Stomach (tissue), 9 donors: ENCODE measurements around the gene TRABD2B. TPM values are rescaled to one million over a fixed set of nuclear protein-coding genes. Genes with fewer than 3 reads are reported as not detected.
A peak's percentile ranks its signal among the peaks of the same experiment; 100 is the strongest.

Experiments used
- DNase-seq, 2 donors: peaks; one replicate each; pipeline versions ENCODE4 v3.0.0 to v3.0.0-alpha.2; 2013 to 2019
- H3K27ac ChIP-seq, 5 donors: fragments of 200-600 bp in 4 of 5; sonication (generic) in 4 of 5; one replicate each; pipeline ENCODE4 v1.5.1; 2013 to 2019; ENCODE audit warnings: mild to moderate bottlenecking in 1 of 5, moderate library complexity in 1 of 5
- H3K27me3 ChIP-seq, 3 donors: fragments of 200-600 bp; sonication (generic); one replicate each; pipeline ENCODE4 v1.5.1; 2017 to 2019; ENCODE audit warnings: mixed run types in 1 of 3
- H3K36me3 ChIP-seq, 4 donors: fragments of 200-600 bp; sonication (generic); 1 replicate in 3 of 4; 2 replicates in 1 of 4; pipeline ENCODE4 v1.5.1; 2016 to 2019
- H3K4me1 ChIP-seq, 4 donors: fragments of 200-600 bp; sonication (generic); one replicate each; pipeline ENCODE4 v1.5.1; 2016 to 2019
- H3K4me3 ChIP-seq, 4 donors: fragments of 200-600 bp; sonication (generic) in 3 of 4; one replicate each; pipeline ENCODE4 v1.5.1; 2016 to 2019; ENCODE audit warnings: mild to moderate bottlenecking in 1 of 4
- H3K9me3 ChIP-seq, 4 donors: fragments of 200-600 bp; sonication (generic); one replicate each; pipeline ENCODE4 v1.5.1; 2016 to 2019
- CTCF ChIP-seq, 7 experiments: fragments of 450-650 bp in 4 of 7; fragments of 200-600 bp in 3 of 7; sonication (generic) in 3 of 7; IDR thresholded peaks; one replicate each; pipeline ENCODE4 v1.5.1; 2016 to 2019; ENCODE audit warnings: antibody characterized with exemption in 7 of 7, control low read depth in 2 of 7, mild to moderate bottlenecking in 1 of 7
- EP300 ChIP-seq: sonication (generic); formaldehyde crosslinking; IDR thresholded peaks from one replicate; pipeline ENCODE4 v1.6.1; 2017; ENCODE audit warnings: antibody characterized with exemption
- POLR2A ChIP-seq, 4 donors: fragments of 450-650 bp; IDR thresholded peaks; one replicate each; pipeline ENCODE4 v1.6.1; 2016; ENCODE audit warnings: antibody characterized with exemption in 4 of 4, control low read depth in 2 of 4, mild to moderate bottlenecking in 1 of 4, moderate library complexity in 1 of 4
- POLR2AphosphoS5 ChIP-seq, 3 donors: sonication (generic); formaldehyde crosslinking; IDR thresholded peaks; one replicate each; pipeline ENCODE4 v1.6.1; 2016; ENCODE audit warnings: antibody characterized with exemption in 3 of 3
- WGBS, 5 donors: extraction: QIAGEN DNeasy Blood & Tissue Kit in 3 of 5; methylation state at CpG; one replicate each; pipeline versions ENCODE4 v1.1.5 to v1.1.7; 2013 to 2018; 5-methylcytosine and 5-hydroxymethylcytosine counted together
- intact Hi-C: fragments of 100-400 bp; cut with DNase I; formaldehyde crosslinking; loops from one replicate; pipeline ENCODE4 v1.15.1; 2023; ENCODE audit warnings: low total_unique reads
- polyA plus RNA-seq, 3 donors: library from polyadenylated mRNA; stranded (reverse); fragments of 200-250 nt; gene quantifications; one replicate each; pipeline ENCODE4 v1.2.3, GENCODE V29; 2013
- total RNA-seq, 5 donors: library from RNA; depleted of rRNA; stranded (reverse); fragments of >200 nt; gene quantifications; one replicate each; pipeline versions ENCODE4 v1.1.0 to v1.2.3, GENCODE V29; 2014 to 2016
- donor health status: healthy with polysubstance abuse.
- donor health status: Bipolar disorder and iron deficiency.
- donor health status: healthy.

Gene TRABD2B
- total and polyA plus RNA-seq, 8 donors, result 0.31 to 2.0 (median 0.93) TPM; not detected in 1

- no peaks in the 10 kb centered on the region for H3K36me3 ChIP-seq
- H3K4me1 ChIP-seq, result peaks cover 7 to 16% (median 14%) of the 10 kb centered on the region in 4 donors
- H3K27me3 ChIP-seq, result no peaks in the 10 kb centered on the region
- no peak overlapping the region for H3K27ac ChIP-seq
- TF ChIP-seq POLR2AphosphoS5 (IDR thresholded peaks at IDR 0.05), result no peak
- TF ChIP-seq POLR2A (IDR thresholded peaks at IDR 0.05), result no peak
- no peak for TF ChIP-seq EP300
- TF ChIP-seq CTCF (IDR thresholded peaks at IDR 0.05), result no peak
- DNase-seq, result no peak
- WGBS, 5 donors, result 66 to 81% (median 73%) methylated on average over 2 of the region's 2 CpGs
- intact Hi-C loops, result no loop called here
- H3K9me3 ChIP-seq, result no peaks in the 10 kb centered on the region
- no peak overlapping the region for H3K4me3 ChIP-seq
These were observed 188.6 kb downstream of the TRABD2B start for GRCh38 chr1:47808612-47809011.

GRCh38 chr1:47805921-47806361 is 191.2 kb downstream of the TRABD2B start:
- Histone ChIP-seq H3K27me3 (no peaks in the 10 kb centered on the region), H3K4me3 (no peak overlapping the region), H3K36me3 (no peaks in the 10 kb centered on the region), H3K4me1 (peaks cover 7 to 16% (median 14%) of the 10 kb centered on the region in 4 donors), H3K9me3 (no peaks in the 10 kb centered on the region), H3K27ac (no peak overlapping the region)
- DNase-seq, result peak in 1 of 2 donors; percentile 73
- WGBS, 5 donors, result 65 to 81% (median 71%) methylated on average over 6 of the region's 6 CpGs
- no peak for TF ChIP-seq POLR2AphosphoS5 (IDR thresholded peaks at IDR 0.05)
- TF ChIP-seq CTCF (IDR thresholded peaks at IDR 0.05), result no peak
- TF ChIP-seq POLR2A (IDR thresholded peaks at IDR 0.05), result no peak
- TF ChIP-seq EP300, result no peak
- intact Hi-C loops, result no loop called here

- no peak for TF ChIP-seq EP300
- TF ChIP-seq POLR2AphosphoS5 (IDR thresholded peaks at IDR 0.05), result no peak
- no peak for TF ChIP-seq POLR2A (IDR thresholded peaks at IDR 0.05)
- no peak for TF ChIP-seq CTCF (IDR thresholded peaks at IDR 0.05)
- no peaks in the 10 kb centered on the region for H3K27me3 ChIP-seq
- H3K9me3 ChIP-seq, result no peaks in the 10 kb centered on the region
- intact Hi-C loops, result no loop called here
- no peak overlapping the region for H3K27ac ChIP-seq
- H3K4me1 ChIP-seq, result peaks cover 7 to 13% (median 11%) of the 10 kb centered on the region in 4 donors
- H3K36me3 ChIP-seq, result no peaks in the 10 kb centered on the region
- no peak for DNase-seq
- no peak overlapping the region for H3K4me3 ChIP-seq
These were observed 192.2 kb downstream of the TRABD2B start for GRCh38 chr1:47805018-47805417.

- Histone ChIP-seq H3K9me3 (no peaks in the 10 kb centered on the region), H3K4me3 (no peak overlapping the region), H3K27ac (no peak overlapping the region), H3K4me1 (peaks cover 2% of the 10 kb centered on the region in 4 donors), H3K36me3 (no peaks in the 10 kb centered on the region), H3K27me3 (no peaks in the 10 kb centered on the region)
- intact Hi-C loops, result no loop called here
- WGBS, 5 donors, result 88 to 96% (median 94%) methylated on average over 13 of the region's 13 CpGs
- no peak for DNase-seq
- no peak for TF ChIP-seq CTCF (IDR thresholded peaks at IDR 0.05)
- TF ChIP-seq POLR2AphosphoS5 (IDR thresholded peaks at IDR 0.05), result no peak
- no peak for TF ChIP-seq POLR2A (IDR thresholded peaks at IDR 0.05)
- TF ChIP-seq EP300, result no peak
These were observed 193.2 kb downstream of the TRABD2B start for GRCh38 chr1:47803815-47804501.
